ENCODE measurements around the gene ICE2.

Gene ICE2

GRCh38 chr15:60478566-60479360 lies at the start of gene ICE2:
Gene ICE2 (minus strand): TSS chr15:60479142. CDS start chr15:60477977, 1,165 bp downstream.
- FAIRE-seq = peak; percentile 97
- peak; percentile 57 for DNase-seq (ENCODE audit: insufficient read length, low spot score)

DNA sequence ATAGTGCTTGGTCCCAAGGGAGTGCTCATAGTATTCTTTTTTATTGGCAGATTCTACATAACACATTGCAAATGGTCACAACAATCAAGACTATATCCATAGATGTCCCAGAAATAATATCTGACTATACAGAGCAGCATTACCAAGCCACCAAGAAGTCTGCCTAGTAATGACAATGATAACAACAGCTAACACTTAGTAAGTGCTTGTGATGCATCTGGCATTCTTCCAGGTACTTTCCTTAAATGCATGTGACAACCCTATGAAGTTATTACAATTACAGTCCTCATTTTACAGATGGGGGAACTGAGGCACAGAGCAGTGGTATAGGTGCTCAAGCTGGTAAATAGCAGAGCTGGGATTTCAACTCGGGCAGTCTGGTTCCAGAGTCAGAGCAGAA lies 49.6 kb upstream of the ICE2 start:
- FAIRE-seq (no peak), DNase-seq (ENCODE audit: insufficient read length, low spot score) (no peak)

GRCh38 chr15:60527456-60527855 lies 48.5 kb upstream of the ICE2 start:
- FAIRE-seq (no peak), DNase-seq (ENCODE audit: insufficient read length, low spot score) (no peak)

GRCh38 chr15:60526127-60526616 lies 47.2 kb upstream of the ICE2 start:
- DNase-seq (ENCODE audit: insufficient read length, low spot score) (no peak), FAIRE-seq (no peak)

- FAIRE-seq = no peak
Measured at GRCh38 chr15:60525341-60526039, 46.5 kb upstream of the ICE2 start.

DNA sequence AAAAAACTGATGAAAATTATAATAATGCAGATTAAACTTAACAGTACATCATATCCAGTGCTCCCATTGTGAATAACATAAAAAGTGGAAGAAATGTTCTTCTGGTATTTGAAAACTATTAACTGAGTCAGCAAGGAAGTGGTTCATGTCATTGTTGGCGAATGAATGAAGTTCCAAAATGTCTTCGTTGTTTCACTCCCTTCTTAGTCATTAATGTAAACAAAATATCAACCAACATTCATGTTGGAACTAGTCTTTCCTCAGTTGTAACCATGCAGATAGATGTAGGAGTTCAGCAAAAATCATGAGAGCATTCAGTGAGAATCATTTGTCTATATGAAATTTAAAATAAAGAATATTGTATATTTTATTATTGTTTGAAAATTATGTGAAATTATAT lies 44.1 kb upstream of the ICE2 start:
- FAIRE-seq = no peak
- DNase-seq (ENCODE audit: insufficient read length, low spot score) = no peak

More at GRCh38 chr15:60525341-60526039, 46.5 kb upstream of the ICE2 start:
- no peak for DNase-seq (ENCODE audit: insufficient read length, low spot score)

GRCh38 chr15:60520825-60521368 lies 42.0 kb upstream of the ICE2 start:
- peak; percentile 21 for DNase-seq (ENCODE audit: insufficient read length, low spot score)
- peak; percentile 86 for FAIRE-seq

GRCh38 chr15:60520013-60520824 lies 41.3 kb upstream of the ICE2 start:
- FAIRE-seq (peak; percentile 60), DNase-seq (ENCODE audit: insufficient read length, low spot score) (peak; percentile 8)

DNA sequence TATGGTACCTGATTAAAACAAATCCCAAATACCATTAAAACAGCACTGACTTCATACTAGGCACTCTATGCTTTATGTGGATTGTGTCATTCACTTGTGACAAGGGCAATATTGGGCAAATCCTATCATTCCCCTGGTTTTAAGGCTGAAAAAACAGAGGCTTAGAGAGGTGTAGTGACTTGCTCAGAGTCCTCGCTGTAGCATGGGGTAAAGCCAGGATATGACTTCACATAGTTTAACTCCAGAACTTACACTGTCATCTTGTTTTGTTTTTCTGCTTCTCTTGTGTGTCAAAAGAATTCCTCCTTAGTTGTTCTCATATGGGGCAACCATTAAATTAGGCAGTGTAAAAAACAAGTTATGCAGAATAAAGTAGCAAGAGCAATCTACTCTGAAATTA lies 40.3 kb upstream of the ICE2 start:
- no peak for FAIRE-seq
- no peak for DNase-seq (ENCODE audit: insufficient read length, low spot score)

DNA sequence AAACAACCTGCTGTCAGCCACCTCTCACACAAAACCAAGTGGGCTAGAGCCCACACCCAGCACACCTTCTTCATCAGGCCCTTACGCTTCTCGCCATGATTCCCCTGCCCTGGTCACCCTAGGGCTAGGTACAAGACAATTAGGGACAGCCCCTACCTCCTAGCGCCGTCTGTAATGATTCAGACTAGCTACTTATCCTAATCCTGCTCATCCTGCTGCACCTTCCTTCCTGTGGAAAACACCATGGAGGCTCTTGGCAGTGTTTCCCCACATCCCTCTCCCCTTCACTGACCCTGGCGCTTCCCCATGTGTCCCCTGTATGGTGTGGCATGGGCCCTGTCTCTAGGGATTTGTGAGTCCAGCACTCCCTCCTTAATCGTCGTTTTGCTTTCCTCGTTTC lies 39.6 kb upstream of the ICE2 start:
- no peak for FAIRE-seq

DNA sequence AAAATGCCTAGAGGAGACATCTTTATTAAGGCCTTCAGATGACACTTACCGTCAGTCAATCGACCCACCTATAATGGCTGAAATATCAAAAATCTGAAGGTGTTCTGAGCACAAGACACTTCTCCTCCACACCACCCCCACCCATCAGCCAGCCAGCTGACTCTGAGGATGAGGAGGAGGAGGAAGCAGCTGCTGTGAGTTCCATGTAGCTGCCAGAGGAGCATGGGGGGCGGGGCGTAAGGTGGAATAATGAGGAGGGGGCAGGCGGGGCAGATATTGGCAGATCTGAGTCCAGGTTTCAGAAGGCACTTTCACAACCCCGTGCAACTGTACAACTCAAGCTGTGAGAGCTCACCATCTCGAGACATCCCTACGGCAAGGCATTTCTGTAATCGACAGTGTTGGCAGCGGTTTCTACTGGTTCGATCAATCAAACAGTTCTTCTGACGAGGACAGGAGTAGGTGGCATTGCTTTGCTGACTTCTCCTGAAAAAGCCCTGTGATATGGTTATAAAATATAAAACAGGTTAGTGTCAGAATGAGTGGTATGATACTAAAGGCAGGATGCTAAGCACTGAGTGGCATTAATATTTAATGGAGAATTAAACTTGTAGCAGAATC lies 35.4 kb upstream of the ICE2 start:
- FAIRE-seq (no peak), DNase-seq (ENCODE audit: insufficient read length, low spot score) (no peak)

More for the DNA sequence above, 39.6 kb upstream of the ICE2 start:
- DNase-seq (ENCODE audit: insufficient read length, low spot score) = no peak

DNA sequence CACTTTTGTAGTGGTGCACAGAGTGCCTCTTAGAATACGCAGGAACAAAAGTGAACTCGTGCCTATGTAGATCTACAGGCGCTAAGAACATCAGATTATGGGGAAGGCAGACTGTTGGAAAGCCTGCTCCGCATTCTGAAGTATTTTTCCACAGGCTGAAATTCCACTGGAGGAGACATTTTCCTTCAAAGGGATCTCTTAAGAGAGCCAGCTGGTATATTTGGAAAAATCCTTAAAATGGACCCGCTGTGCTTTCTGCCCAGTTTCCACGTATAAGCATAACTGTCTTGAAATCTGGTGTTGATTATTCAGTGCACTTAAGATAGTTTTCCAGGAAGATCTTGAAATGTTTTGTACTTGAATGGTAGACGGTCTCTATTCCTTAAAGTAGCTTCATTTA lies 34.7 kb upstream of the ICE2 start:
- DNase-seq (ENCODE audit: insufficient read length, low spot score) (no peak), FAIRE-seq (no peak)

DNA sequence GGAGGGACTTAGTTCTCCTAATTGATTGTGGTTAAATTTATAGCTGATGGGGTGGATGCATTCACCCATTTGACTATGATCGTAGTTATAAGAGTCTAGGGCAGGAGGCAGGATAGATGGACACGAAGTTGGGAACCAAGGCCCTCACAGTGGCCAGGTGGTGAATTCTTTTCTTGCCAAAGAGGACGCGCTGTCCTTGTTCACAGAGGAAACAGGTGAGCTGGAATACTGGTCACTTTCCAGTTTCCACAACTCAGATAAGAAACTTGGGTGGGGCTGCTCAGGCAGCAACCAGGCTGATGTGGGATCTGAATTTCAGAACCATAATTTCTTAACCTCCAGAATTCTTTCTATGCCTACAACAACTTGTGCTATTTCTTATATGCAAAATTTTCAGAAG lies 34.0 kb upstream of the ICE2 start:
- DNase-seq (ENCODE audit: insufficient read length, low spot score) (no peak), FAIRE-seq (no peak)

DNA sequence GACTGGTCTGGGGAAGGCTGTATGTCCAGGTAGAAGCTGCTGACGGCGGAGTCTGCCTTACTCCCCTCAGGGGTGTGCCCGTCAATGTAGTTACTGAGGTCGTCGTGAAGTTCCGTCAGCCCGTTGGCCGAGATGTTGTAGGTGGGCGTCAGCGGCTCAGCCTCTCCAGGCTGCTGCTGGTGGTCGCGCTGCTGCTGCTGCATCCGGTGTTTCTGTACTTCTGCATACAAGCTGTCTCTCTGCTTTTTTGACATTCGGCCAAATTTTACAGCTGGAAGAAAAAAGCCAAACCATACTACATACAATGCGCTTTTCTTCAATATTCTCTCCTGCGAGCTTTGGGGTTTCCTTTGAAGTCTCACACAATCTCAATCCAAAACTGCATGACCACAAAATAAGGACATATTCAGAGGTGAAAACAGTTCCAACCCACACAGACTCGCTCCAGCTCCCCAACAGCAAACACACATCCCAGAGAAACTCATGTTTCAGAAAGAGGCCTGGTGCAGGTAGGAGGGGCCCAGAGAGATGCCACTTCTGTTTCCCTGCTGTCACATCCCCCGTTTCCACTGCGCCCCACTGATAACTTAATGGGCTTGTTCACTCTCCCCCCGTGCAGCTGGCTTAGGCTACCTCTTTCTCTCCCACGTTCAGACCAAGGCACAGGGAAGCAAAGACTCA lies 32.5 kb upstream of the ICE2 start:
- FAIRE-seq = no peak

DNA sequence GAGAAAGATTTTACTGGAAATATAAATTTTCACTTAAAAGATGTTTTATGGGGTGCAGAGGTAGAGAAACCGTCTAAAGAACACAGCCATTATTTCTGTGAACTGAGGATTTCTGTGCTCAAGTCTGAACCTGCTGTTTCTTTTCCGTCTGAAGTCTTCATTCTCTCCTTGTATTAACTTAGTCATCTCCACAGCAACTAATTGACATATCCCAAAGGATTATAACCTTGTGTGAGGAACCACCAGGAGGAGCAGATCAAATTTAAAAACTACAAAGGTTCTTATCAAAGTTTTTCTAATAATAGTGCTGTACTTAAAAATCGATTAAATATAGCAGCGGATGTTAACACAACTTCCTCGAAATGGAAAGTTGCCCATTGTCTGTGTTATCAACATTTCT lies 31.1 kb upstream of the ICE2 start:
- FAIRE-seq = no peak
- no peak for DNase-seq (ENCODE audit: insufficient read length, low spot score)

More for the DNA sequence above, 32.5 kb upstream of the ICE2 start:
- DNase-seq (ENCODE audit: insufficient read length, low spot score) = no peak

GRCh38 chr15:60509470-60509869 lies 30.5 kb upstream of the ICE2 start:
- DNase-seq (ENCODE audit: insufficient read length, low spot score) (no peak), FAIRE-seq (no peak)

DNA sequence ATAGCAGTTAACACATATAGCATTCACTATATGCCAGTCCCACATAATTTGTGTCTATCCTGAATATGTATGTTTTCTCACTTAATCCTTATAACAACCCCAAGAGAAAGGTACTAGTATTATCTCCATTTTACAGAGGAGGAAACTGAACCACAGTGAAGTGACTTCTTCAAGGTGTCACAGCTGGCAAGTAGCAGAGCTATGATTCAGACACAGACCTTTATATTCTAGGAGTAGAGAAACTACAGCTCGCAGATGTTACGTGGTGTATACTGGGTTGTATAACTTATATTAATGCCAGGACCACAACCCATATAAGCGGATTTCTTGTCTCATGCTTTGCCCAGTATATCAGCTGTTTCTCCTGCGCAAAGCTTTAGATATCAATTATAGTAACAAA lies 29.5 kb upstream of the ICE2 start:
- no peak for FAIRE-seq

DNA sequence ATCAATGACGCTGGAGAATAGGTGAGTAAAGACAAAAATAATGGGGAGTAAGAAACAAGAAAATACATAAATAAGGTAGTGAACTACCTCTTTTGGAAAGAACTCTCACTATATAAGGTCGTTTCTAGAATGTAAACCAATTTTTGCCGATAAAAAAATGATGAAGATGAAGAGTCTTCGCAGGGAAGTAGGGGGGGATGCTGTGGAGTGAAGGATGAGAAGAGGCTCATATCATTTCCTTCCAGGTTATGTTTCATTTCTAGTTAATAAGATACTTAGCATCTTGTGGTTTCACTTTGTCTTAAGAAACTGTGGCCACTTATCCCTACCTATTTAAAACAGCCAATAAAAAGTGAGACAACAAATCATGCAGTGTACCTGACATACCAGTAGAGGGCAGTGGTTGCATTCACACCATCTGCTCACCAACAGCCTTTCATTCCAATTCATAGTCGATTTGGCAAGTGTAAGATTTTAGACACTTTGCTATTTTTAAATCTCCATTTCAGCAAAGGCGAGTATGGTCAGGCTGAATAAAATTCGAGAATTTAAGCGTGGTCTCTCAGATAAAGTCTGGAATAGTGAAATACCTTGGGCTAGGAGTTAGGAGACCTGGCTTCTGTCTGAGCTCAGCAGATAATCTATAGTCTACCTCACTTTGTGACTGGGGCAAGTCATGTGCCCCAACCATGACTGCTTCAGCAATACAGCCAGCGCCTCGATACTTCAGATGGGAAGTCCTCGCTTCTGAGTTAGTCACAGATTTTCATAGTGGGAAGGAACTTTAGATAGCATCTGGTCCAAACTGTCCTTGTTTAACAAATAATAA lies 28.9 kb upstream of the ICE2 start:
- FAIRE-seq = peak; percentile 97

More for the DNA sequence above, 29.5 kb upstream of the ICE2 start:
- no peak for DNase-seq (ENCODE audit: insufficient read length, low spot score)

GRCh38 chr15:60496853-60497252 lies 17.9 kb upstream of the ICE2 start:
- DNase-seq (ENCODE audit: insufficient read length, low spot score) (no peak), FAIRE-seq (peak; percentile 8)

More for the DNA sequence above, 28.9 kb upstream of the ICE2 start:
- peak; percentile 40 for DNase-seq (ENCODE audit: insufficient read length, low spot score)

Data from GM19239 (cell line).